ENCODE data around the gene COX19.

DNA sequence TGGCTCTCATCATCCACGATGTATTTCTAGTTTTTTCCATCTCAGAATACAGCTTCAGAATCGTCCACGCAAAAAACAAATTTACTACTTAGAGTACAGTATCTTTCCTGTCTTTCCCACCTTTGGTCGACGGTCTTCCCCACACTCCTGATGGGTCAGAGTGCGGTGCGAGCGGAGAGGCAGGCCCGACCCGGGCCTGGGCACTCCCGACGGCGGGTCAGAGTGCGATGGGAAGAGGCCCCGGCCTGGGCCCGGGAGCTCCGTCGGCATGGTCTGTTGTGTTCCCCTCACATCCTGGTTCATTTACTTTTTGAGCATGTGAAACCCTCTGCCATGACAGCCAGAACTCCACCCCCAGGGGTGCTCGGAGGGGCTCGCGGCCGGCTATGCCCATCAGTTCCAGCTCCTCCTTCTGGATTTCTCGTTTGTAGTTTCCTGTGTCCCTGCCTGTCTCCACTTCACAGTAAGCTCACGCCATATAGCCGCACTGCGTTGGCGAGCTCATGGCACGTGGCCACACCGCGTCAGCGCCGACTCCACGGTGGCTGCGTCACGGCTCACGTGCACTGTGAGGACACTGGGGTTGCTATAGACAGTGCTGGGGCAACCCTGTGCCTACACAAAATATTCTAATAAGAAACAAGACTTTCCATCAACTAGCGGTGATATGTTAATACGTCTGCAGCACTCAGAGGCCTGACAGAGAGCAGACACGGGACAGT, 7.8 kb downstream of the COX19 start:
- TF ChIP-seq, protein P1, sequence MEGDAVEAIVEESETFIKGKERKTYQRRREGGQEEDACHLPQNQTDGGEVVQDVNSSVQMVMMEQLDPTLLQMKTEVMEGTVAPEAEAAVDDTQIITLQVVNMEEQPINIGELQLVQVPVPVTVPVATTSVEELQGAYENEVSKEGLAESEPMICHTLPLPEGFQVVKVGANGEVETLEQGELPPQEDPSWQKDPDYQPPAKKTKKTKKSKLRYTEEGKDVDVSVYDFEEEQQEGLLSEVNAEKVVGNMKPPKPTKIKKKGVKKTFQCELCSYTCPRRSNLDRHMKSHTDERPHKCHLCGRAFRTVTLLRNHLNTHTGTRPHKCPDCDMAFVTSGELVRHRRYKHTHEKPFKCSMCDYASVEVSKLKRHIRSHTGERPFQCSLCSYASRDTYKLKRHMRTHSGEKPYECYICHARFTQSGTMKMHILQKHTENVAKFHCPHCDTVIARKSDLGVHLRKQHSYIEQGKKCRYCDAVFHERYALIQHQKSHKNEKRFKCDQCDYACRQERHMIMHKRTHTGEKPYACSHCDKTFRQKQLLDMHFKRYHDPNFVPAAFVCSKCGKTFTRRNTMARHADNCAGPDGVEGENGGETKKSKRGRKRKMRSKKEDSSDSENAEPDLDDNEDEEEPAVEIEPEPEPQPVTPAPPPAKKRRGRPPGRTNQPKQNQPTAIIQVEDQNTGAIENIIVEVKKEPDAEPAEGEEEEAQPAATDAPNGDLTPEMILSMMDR (IDR thresholded peaks at IDR 0.05 in 4 of 5, conservative IDR thresholded peaks at IDR 0.05 in 1 of 5), result no peak
- TF ChIP-seq POLR2A (IDR thresholded peaks at IDR 0.05), result no peak

Measured in gastrocnemius medialis (tissue), 4 donors.